ENCODE measurements around the gene TIAM2. TPM values are rescaled to one million over a fixed set of nuclear protein-coding genes. Genes with fewer than 3 reads are reported as not detected.

TIAM2 gene
- total RNA-seq = 5.2 and 8.5 TPM in 2 replicates

GRCh38 chr6:154995254-154996015 lies at the start of gene TIAM2:
Gene TIAM2 (plus strand): TSS chr6:154995315. CDS start chr6:155129224, 133,909 bp downstream.

GRCh38 chr6:155263373-155264063 lies 268.4 kb downstream of the TIAM2 start, which contains the start of gene CLDN20:
Gene CLDN20 (plus strand): TSS chr6:155264013. CDS start chr6:155275720, 11,707 bp downstream.

